Measurements from ENCODE around the gene SPATA46.

GRCh38 chr1:162342452-162342983 lies 34.1 kb downstream of the SPATA46 start:
- TF ChIP-seq POLR2A (IDR thresholded peaks at IDR 0.05) (no peak), POLR2AphosphoS5 (IDR thresholded peaks at IDR 0.05) (no peak)

Data from prostate gland (tissue), 1 donor.